Naive B cell (primary cell): ENCODE data around the gene DSTN. TPM values are rescaled to one million over a fixed set of nuclear protein-coding genes. Genes with fewer than 3 reads are reported as not detected.
"Not testable (repeated sequence)": the region's sequence is repeated elsewhere in the genome, so short reads cannot be mapped to it uniquely, and the experiment has no call there.

Experiments
- ATAC-seq, 2 donors: fragments of 150-1000 bp; cut with Tn5 transposase; 2 replicates each; pipeline ENCODE4 v1.10.0; 2021; ENCODE audit warnings: low read depth in 2 of 2, mild to moderate bottlenecking in 2 of 2, moderate library complexity in 2 of 2
- DNase-seq: peaks from one replicate; pipeline ENCODE4 v3.0.0; 2022
- H3K27ac Mint-ChIP-seq, 6 donors: one replicate each; pipeline ENCODE4 v1.8.0; 2020 to 2022; ENCODE audit warnings: mild to moderate bottlenecking in 6 of 6, mixed read lengths in 6 of 6, moderate library complexity in 5 of 6, inconsistent platforms in 2 of 6
- H3K27me3 Mint-ChIP-seq, 3 donors: one replicate each; pipeline ENCODE4 v1.8.0; 2021 to 2022; ENCODE audit warnings: mixed read lengths in 3 of 3, mild to moderate bottlenecking in 1 of 3
- H3K36me3 Mint-ChIP-seq, 2 donors: one replicate each; pipeline ENCODE4 v1.8.0; 2020 to 2022; ENCODE audit warnings: mixed read lengths in 2 of 2, inconsistent platforms in 1 of 2, mild to moderate bottlenecking in 1 of 2
- H3K4me1 Mint-ChIP-seq, 3 donors: one replicate each; pipeline ENCODE4 v1.8.0; 2020 to 2022; ENCODE audit warnings: mixed read lengths in 3 of 3, inconsistent platforms in 1 of 3, mild to moderate bottlenecking in 1 of 3, moderate library complexity in 1 of 3
- H3K4me3 Mint-ChIP-seq, 8 donors: one replicate each; pipeline ENCODE4 v1.8.0; 2020 to 2022; ENCODE audit warnings: mild to moderate bottlenecking in 8 of 8, mixed read lengths in 8 of 8, moderate library complexity in 8 of 8, inconsistent platforms in 2 of 8
- H3K9me3 Mint-ChIP-seq, 7 donors: one replicate each; pipeline ENCODE4 v1.8.0; 2020 to 2022; ENCODE audit warnings: mixed read lengths in 7 of 7, mild to moderate bottlenecking in 5 of 7, inconsistent platforms in 2 of 7, moderate library complexity in 1 of 7
- polyA plus RNA-seq, 6 donors: library from polyadenylated mRNA; unstranded; fragments of 300-500 nt; fragmentation: Illumina TruSeq; gene quantifications; one replicate each; pipeline ENCODE4 v1.2.3, GENCODE V29; 2021; ENCODE audit warnings: low read depth in 6 of 6

Gene DSTN
- polyA plus RNA-seq, 6 donors from 2014 or later, result 33.8 to 58.8 (median 39.3) TPM

DNA sequence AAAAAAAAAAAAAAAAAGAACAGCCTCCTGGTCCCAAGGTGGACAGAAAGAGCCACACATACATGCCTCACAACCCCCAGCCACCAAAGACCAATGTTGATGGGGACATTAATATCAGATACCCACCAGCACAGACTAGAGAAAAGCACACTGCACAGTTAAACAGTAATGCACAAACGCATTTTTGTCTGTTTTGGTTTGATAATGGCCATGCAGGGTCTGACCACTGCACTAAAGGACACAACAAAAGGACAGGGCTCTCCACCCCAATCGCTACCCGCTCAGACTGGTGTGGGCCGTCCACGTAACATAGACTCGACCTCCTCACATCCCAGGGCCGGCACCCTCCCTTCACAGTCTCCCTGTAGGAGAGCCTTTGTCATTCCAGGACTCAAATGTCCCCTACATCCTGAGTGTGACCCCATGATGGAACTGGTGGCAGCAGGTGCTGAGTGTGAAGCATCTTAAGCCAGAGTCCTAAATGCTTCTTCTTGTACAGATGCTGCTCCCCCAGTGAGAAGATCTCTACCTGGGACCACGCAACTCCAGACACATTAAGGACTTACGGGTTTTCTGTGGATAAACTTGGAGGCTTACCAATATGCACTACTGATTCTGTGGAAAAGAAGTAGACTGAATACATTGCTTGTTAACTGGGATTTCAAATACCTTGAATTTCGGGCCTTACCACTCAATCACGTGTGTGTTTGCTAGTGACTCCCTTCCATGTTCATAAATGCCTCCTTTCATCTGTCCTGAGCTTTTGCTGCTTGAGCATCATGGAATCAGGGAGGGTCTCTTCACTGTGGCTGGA lies 84.2 kb downstream of the DSTN start:
- peaks cover 12 to 23% of the 10 kb centered on the region in 2 donors for H3K36me3 Mint-ChIP-seq
- DNase-seq (no peak), ATAC-seq (no peak)
- H3K27ac Mint-ChIP-seq, result peak overlapping the region in 2 of 6 donors; percentile 34 to 78
- H3K4me1 Mint-ChIP-seq, result peaks cover 8 to 26% (median 24%) of the 10 kb centered on the region in 3 donors
- H3K27me3 Mint-ChIP-seq, result no peaks in the 10 kb centered on the region
- H3K9me3 Mint-ChIP-seq, result peaks cover 0 to 4% (median 0%) of the 10 kb centered on the region in 7 donors
- no peak overlapping the region for H3K4me3 Mint-ChIP-seq

DNA sequence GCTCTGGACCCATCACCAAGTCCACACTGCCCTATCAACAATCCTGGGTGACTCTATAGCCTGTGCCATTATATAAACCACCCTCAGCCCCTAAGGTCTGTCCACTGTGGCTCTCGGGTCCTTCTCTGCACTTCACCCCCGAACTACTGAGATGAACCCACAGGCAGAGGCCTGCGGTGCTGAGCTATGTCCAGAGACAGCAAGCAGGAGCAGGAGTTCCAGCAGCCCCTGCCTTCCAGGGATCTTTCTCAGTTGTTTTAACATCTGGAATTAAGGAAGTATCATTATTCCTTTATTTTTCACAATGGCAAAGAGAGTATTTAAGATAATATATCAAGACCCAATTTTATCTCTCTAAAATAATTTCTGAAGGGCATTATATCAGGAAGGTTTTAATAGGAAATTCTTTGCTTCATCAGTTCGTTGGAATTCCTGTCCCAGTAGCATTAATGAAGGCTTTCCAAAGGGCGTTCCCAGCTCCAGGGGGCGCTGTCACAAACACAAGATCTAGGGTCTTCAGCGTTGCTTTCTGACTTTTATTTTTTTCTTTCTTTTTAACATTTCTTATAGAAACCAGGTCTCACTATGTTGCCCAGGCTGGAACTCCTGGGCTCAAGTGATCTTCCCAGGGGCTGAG lies 84.9 kb downstream of the DSTN start:
- Mint-ChIP-seq H3K27ac (peak overlapping the region in 2 of 6 donors; percentile 28 to 78), H3K9me3 (peaks cover 0 to 4% (median 0%) of the 10 kb centered on the region in 7 donors), H3K4me1 (peaks cover 8 to 22% (median 17%) of the 10 kb centered on the region in 3 donors), H3K27me3 (no peaks in the 10 kb centered on the region), H3K36me3 (peaks cover 12 to 25% of the 10 kb centered on the region in 2 donors), H3K4me3 (no peak overlapping the region)
- DNase-seq, result no peak
- ATAC-seq, result no peak

GRCh38 chr20:17655286-17655651 lies 85.4 kb downstream of the DSTN start:
- Mint-ChIP-seq H3K27ac (peak overlapping the region in 1 of 6 donors; percentile 28), H3K27me3 (no peaks in the 10 kb centered on the region), H3K4me3 (no peak overlapping the region), H3K9me3 (peaks cover 0 to 4% (median 0%) of the 10 kb centered on the region in 7 donors), H3K4me1 (peaks cover 12 to 25% (median 21%) of the 10 kb centered on the region in 3 donors), H3K36me3 (peaks cover 12 to 30% of the 10 kb centered on the region in 2 donors)
- no peak for ATAC-seq
- DNase-seq, result no peak

DNA sequence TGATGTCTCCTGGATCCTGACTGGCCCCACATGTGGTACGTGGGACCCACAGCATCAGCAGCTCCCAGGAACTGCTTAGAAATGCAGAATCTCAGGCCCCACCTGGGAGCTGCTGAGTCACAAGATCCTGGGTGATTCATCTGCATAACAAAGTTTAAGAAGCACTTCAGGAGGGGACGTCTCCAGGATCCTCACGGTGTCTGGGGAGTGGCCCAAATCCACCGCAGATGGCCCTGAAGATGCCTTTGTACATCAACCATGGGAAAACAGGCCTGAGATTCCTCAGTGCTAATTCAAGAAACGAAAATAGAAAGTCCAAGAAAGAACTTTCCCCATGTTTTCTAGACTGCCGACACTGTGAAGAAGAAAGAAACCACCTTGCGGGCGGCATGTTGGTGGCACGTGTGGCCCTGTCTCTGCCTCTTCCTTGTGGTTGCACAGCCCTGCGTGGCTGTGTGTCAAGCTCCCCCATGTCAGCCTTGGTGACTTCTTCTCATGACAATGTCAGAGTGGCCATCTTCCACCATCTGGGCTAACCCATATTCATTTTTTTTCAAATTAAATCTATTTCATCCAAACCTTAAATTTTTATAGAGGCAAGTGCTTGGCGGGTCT lies 86.1 kb downstream of the DSTN start:
- Mint-ChIP-seq H3K27me3 (no peaks in the 10 kb centered on the region), H3K36me3 (peaks cover 12 to 32% of the 10 kb centered on the region in 2 donors), H3K27ac (peak overlapping the region in 1 of 6 donors; percentile 18), H3K4me3 (no peak overlapping the region), H3K9me3 (peaks cover 0 to 4% (median 0%) of the 10 kb centered on the region in 7 donors), H3K4me1 (peaks cover 18 to 27% (median 23%) of the 10 kb centered on the region in 3 donors)
- ATAC-seq (no peak), DNase-seq (no peak)

DNA sequence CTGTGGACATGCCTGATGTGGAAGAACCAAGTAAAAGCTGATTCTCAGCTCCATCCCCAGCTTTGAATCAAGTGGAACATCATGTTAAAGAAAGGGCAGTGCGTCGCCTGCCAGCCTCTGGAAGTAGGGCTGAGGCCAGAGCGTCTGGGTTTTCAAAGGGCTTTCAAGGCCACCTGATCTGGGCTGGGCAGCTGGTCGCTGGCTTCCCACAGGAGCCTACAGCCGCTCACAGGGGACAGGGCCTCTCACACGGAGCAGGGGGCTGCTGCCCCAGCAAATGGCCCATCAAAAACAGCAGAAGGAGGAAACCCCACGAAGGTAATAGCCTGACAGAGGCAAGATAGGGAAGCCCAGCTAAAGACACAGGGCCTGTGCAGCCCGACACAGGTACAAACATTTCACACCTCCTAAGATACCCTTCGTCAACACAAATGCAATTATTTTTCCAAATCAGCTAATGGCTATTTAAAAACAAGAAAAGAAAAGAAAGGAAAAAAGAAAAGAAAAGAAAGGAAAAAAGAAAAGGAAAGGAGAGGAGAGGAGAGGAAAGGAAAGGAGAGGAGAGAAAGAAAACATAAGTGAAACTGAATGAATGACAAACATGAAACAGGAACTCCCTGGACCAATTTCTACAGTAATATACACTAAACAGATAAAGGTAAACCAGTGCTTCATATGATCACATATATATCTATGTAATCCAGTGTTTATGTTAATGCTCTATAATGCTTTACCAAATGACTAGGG lies 87.4 kb downstream of the DSTN start:
- H3K9me3 Mint-ChIP-seq, result peaks cover 0 to 4% (median 0%) of the 10 kb centered on the region in 7 donors
- H3K27me3 Mint-ChIP-seq, result no peaks in the 10 kb centered on the region
- ATAC-seq (no peak), DNase-seq (no peak)
- peak overlapping the region in 1 of 8 donors; percentile 6 for H3K4me3 Mint-ChIP-seq
- H3K27ac Mint-ChIP-seq, result peak overlapping the region; percentile 4 to 93 (median 66)
- peaks cover 12 to 32% of the 10 kb centered on the region in 2 donors for H3K36me3 Mint-ChIP-seq
- H3K4me1 Mint-ChIP-seq, result peaks cover 24 to 40% (median 33%) of the 10 kb centered on the region in 3 donors

DNA sequence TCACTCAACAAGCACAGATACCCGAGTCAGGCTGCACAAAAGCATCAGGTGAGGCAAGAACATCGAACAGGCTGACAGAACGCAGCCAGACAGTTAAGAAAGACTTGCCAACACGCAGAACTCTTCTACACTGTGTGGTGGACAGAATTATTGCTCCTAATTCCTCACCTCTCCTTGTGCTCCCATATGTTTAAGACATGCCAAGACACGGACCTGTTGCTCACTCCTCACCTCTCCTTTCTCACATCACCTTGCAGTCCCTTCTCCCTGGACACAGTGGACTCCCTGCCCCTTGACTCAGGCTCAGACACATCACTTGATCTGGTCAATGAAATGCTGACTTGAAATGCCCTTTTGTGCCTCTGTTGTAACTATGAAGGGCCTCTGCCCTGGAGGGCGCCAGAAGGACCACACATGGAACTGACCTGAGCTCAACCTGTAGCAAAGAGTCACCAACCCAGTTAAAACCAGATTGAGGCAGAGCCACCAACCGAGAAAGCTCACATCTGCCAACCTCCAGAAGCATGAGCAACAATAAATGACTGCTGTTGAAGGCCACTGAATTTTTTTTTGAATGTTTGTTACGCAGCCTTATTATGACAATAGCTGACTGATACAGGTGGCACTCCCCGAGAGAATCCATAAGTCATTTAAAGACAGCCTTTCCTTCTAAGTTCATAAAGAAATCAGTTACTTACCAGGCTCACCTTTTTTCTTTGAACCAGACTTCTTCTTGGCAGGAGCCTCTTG lies 88.2 kb downstream of the DSTN start:
- no peak for ATAC-seq
- H3K4me1 Mint-ChIP-seq, result peaks cover 28 to 43% (median 38%) of the 10 kb centered on the region in 3 donors
- peak overlapping the region in 2 of 6 donors; percentile 4 to 73 for H3K27ac Mint-ChIP-seq
- peak overlapping the region in 1 of 8 donors; percentile 14 for H3K4me3 Mint-ChIP-seq
- peaks cover 0 to 4% (median 0%) of the 10 kb centered on the region in 7 donors for H3K9me3 Mint-ChIP-seq
- H3K27me3 Mint-ChIP-seq, result no peaks in the 10 kb centered on the region
- peaks cover 12 to 32% of the 10 kb centered on the region in 2 donors for H3K36me3 Mint-ChIP-seq
- no peak for DNase-seq

DNA sequence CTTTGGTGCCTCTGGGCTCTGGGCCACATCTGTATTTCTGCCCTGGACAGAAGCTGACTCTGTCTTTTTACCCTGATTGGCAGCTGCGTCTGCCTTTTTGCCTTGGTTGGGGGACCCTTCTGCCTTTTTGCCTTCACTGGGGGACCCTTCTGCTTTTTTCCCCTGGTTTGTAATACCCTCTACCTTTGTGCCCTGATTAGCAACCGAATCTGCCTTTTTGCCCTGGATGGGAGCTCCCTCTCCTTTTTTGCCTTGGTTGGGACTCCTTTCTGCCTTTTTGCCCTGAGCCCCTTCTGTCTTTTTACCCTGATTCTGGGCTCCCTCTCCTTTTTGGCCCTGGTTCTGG lies 88.7 kb downstream of the DSTN start:
- ATAC-seq (no peak), DNase-seq (no peak)
- no peak overlapping the region for H3K4me3 Mint-ChIP-seq
- H3K27me3 Mint-ChIP-seq, result no peaks in the 10 kb centered on the region
- no peak overlapping the region for H3K27ac Mint-ChIP-seq
- H3K4me1 Mint-ChIP-seq, result peaks cover 28 to 43% (median 38%) of the 10 kb centered on the region in 3 donors
- H3K36me3 Mint-ChIP-seq, result peaks cover 12 to 32% of the 10 kb centered on the region in 2 donors
- H3K9me3 Mint-ChIP-seq, result peaks cover 0 to 4% (median 0%) of the 10 kb centered on the region in 7 donors

- DNase-seq, H3K9me3 Mint-ChIP-seq, H3K27me3 Mint-ChIP-seq, ATAC-seq, H3K4me3 Mint-ChIP-seq: not testable (repeated sequence)
- H3K36me3 Mint-ChIP-seq, result peaks cover 12 to 32% of the 10 kb centered on the region in 2 donors
- H3K4me1 Mint-ChIP-seq, result peaks cover 34 to 48% (median 41%) of the 10 kb centered on the region in 3 donors
- H3K27ac Mint-ChIP-seq, result peak overlapping the region in 2 of 6 donors; percentile 22 to 73
Observed at GRCh38 chr20:17659344-17659743, 89.5 kb downstream of the DSTN start.

Other genes starting within 250 kb of the DSTN start
- gene BFSP1, start 38.7 kb upstream of the DSTN start, polyA plus RNA-seq, result under 1 TPM in 1 of 6 donors, not detected in 5; 0.16 TPM
- gene RRBP1, start 112.2 kb downstream of the DSTN start, polyA plus RNA-seq, result 10 to 100 TPM in 1 of 6 donors, 1 to 10 TPM in 4, under 1 TPM in 1; 1.00 to 12.2 (median 2.1) TPM
- not detected for gene BANF2, start 129.9 kb downstream of the DSTN start, polyA plus RNA-seq